ENCODE data around the gene ZNF684.

ZNF684 gene

GRCh38 chr1:40534589-40534988 is 3.2 kb downstream of the ZNF684 start:
- H3K79me2 ChIP-seq (ENCODE audit: insufficient read depth, low read length), result no peaks in the 10 kb centered on the region
- H3K4me1 ChIP-seq (ENCODE audit: insufficient read depth, low read length, severe bottlenecking), result peaks cover 21% of the 10 kb centered on the region
- H3K27me3 ChIP-seq (ENCODE audit: insufficient read depth, low read length), result no peaks in the 10 kb centered on the region
- peaks cover 2% of the 10 kb centered on the region; the same call in 1 of the 2 replicates for H3K9me3 ChIP-seq (ENCODE audit: low read length)
- H2AFZ ChIP-seq (ENCODE audit: low read length), result no peak overlapping the region
- H3K4me3 ChIP-seq (ENCODE audit: low read depth, low read length, poor library complexity, severe bottlenecking), result no peak overlapping the region
- H3K9me2 ChIP-seq (ENCODE audit: low read depth, low read length), result no peaks in the 10 kb centered on the region
- no peaks in the 10 kb centered on the region for H3F3A ChIP-seq (ENCODE audit: insufficient read depth, low read length)
- peaks cover 15% of the 10 kb centered on the region for H3K36me3 ChIP-seq (ENCODE audit: insufficient read depth, low read length)
- no peak overlapping the region for H3K9ac ChIP-seq (ENCODE audit: low read length)
- no peaks in the 10 kb centered on the region for H4K20me1 ChIP-seq (ENCODE audit: insufficient read depth, low read length)
- no peak overlapping the region for H3K4me2 ChIP-seq (ENCODE audit: low read length)
- H3K27ac ChIP-seq (ENCODE audit: low read depth, low read length, poor library complexity, severe bottlenecking), result no peak overlapping the region
- TF ChIP-seq CTCF (IDR thresholded peaks at IDR 0.05; ENCODE audit: low read length), result no peak
- TF ChIP-seq EZH2 (IDR thresholded peaks at IDR 0.05; ENCODE audit: borderline replicate concordance, low read length), result no peak

GRCh38 chr1:40535732-40536131 is 4.3 kb downstream of the ZNF684 start:
- peaks cover 19% of the 10 kb centered on the region for H3K4me1 ChIP-seq (ENCODE audit: insufficient read depth, low read length, severe bottlenecking)
- H3K27me3 ChIP-seq (ENCODE audit: insufficient read depth, low read length), result no peaks in the 10 kb centered on the region

GRCh38 chr1:40539338-40539737 is 7.9 kb downstream of the ZNF684 start:
- H3K27me3 ChIP-seq (ENCODE audit: insufficient read depth, low read length), result no peaks in the 10 kb centered on the region
- H3K4me1 ChIP-seq (ENCODE audit: insufficient read depth, low read length, severe bottlenecking), result no peaks in the 10 kb centered on the region
- no peaks in the 10 kb centered on the region for H4K20me1 ChIP-seq (ENCODE audit: insufficient read depth, low read length)
- no peaks in the 10 kb centered on the region for H3F3A ChIP-seq (ENCODE audit: insufficient read depth, low read length)
- TF ChIP-seq EZH2 (IDR thresholded peaks at IDR 0.05; ENCODE audit: borderline replicate concordance, low read length), result no peak
- no peaks in the 10 kb centered on the region for H3K9me3 ChIP-seq (ENCODE audit: low read length)
- peaks cover 41% of the 10 kb centered on the region for H3K36me3 ChIP-seq (ENCODE audit: insufficient read depth, low read length)
- no peak overlapping the region for H3K9ac ChIP-seq (ENCODE audit: low read length)
- no peak overlapping the region for H2AFZ ChIP-seq (ENCODE audit: low read length)
- no peak overlapping the region for H3K27ac ChIP-seq (ENCODE audit: low read depth, low read length, poor library complexity, severe bottlenecking)
- H3K9me2 ChIP-seq (ENCODE audit: low read depth, low read length), result no peaks in the 10 kb centered on the region
- no peak overlapping the region for H3K4me2 ChIP-seq (ENCODE audit: low read length)
- H3K4me3 ChIP-seq (ENCODE audit: low read depth, low read length, poor library complexity, severe bottlenecking), result no peak overlapping the region
- no peaks in the 10 kb centered on the region for H3K79me2 ChIP-seq (ENCODE audit: insufficient read depth, low read length)

More at GRCh38 chr1:40535732-40536131, 4.3 kb downstream of the ZNF684 start:
- no peak overlapping the region for H3K4me3 ChIP-seq (ENCODE audit: low read depth, low read length, poor library complexity, severe bottlenecking)
- H3K27ac ChIP-seq (ENCODE audit: low read depth, low read length, poor library complexity, severe bottlenecking), result no peak overlapping the region
- no peaks in the 10 kb centered on the region for H3K9me2 ChIP-seq (ENCODE audit: low read depth, low read length)
- no peaks in the 10 kb centered on the region for H3K79me2 ChIP-seq (ENCODE audit: insufficient read depth, low read length)
- peaks cover 15% of the 10 kb centered on the region for H3K36me3 ChIP-seq (ENCODE audit: insufficient read depth, low read length)
- H2AFZ ChIP-seq (ENCODE audit: low read length), result no peak overlapping the region
- H3K4me2 ChIP-seq (ENCODE audit: low read length), result no peak overlapping the region
- no peaks in the 10 kb centered on the region for H4K20me1 ChIP-seq (ENCODE audit: insufficient read depth, low read length)
- H3F3A ChIP-seq (ENCODE audit: insufficient read depth, low read length), result no peaks in the 10 kb centered on the region
- TF ChIP-seq EZH2 (IDR thresholded peaks at IDR 0.05; ENCODE audit: borderline replicate concordance, low read length) (no peak), CTCF (IDR thresholded peaks at IDR 0.05; ENCODE audit: low read length) (no peak)
- H3K9me3 ChIP-seq (ENCODE audit: low read length), result no peaks in the 10 kb centered on the region
- H3K9ac ChIP-seq (ENCODE audit: low read length), result no peak overlapping the region

GRCh38 chr1:40546957-40547356 is 15.5 kb downstream of the ZNF684 start:
- Histone ChIP-seq H3K4me3 (ENCODE audit: low read depth, low read length, poor library complexity, severe bottlenecking) (no peak overlapping the region), H3K4me2 (ENCODE audit: low read length) (no peak overlapping the region), H3K79me2 (ENCODE audit: insufficient read depth, low read length) (no peaks in the 10 kb centered on the region), H3K36me3 (ENCODE audit: insufficient read depth, low read length) (peaks cover 54% of the 10 kb centered on the region), H3K9me3 (ENCODE audit: low read length) (peaks cover 14% of the 10 kb centered on the region), H3F3A (ENCODE audit: insufficient read depth, low read length) (no peaks in the 10 kb centered on the region), H3K9me2 (ENCODE audit: low read depth, low read length) (no peaks in the 10 kb centered on the region), H4K20me1 (ENCODE audit: insufficient read depth, low read length) (no peaks in the 10 kb centered on the region), H3K9ac (ENCODE audit: low read length) (no peak overlapping the region), H3K4me1 (ENCODE audit: insufficient read depth, low read length, severe bottlenecking) (no peaks in the 10 kb centered on the region), H3K27me3 (ENCODE audit: insufficient read depth, low read length) (no peaks in the 10 kb centered on the region), H2AFZ (ENCODE audit: low read length) (no peak overlapping the region), H3K27ac (ENCODE audit: low read depth, low read length, poor library complexity, severe bottlenecking) (no peak overlapping the region)
- TF ChIP-seq EZH2 (IDR thresholded peaks at IDR 0.05; ENCODE audit: borderline replicate concordance, low read length) (no peak), CTCF (IDR thresholded peaks at IDR 0.05; ENCODE audit: low read length) (no peak)
